ENCODE results near the gene FNDC1.

The FNDC1 gene

GRCh38 chr6:159212525-159213280 lies 43.5 kb downstream of the FNDC1 start:
- DNase-seq (ENCODE audit: low read depth) = no peak

GRCh38 chr6:159213405-159213804 lies 44.2 kb downstream of the FNDC1 start:
- no peak for DNase-seq (ENCODE audit: low read depth)

GRCh38 chr6:159214281-159214680 lies 45.1 kb downstream of the FNDC1 start:
- DNase-seq (ENCODE audit: low read depth) = no peak

GRCh38 chr6:159217595-159218275 lies 48.5 kb downstream of the FNDC1 start:
- DNase-seq (ENCODE audit: low read depth) = no peak

GRCh38 chr6:159220093-159220492 lies 50.9 kb downstream of the FNDC1 start:
- DNase-seq (ENCODE audit: low read depth) = no peak

- no peak for DNase-seq (ENCODE audit: low read depth)
These were observed 52.4 kb downstream of the FNDC1 start for GRCh38 chr6:159221486-159222170.

GRCh38 chr6:159224452-159224851 lies 55.3 kb downstream of the FNDC1 start:
- DNase-seq (ENCODE audit: low read depth) = no peak

GRCh38 chr6:159229651-159230051 lies 60.5 kb downstream of the FNDC1 start:
- no peak for DNase-seq (ENCODE audit: low read depth)

- no peak for DNase-seq (ENCODE audit: low read depth)
These were observed 63.0 kb downstream of the FNDC1 start for GRCh38 chr6:159232106-159232645.

- no peak for DNase-seq (ENCODE audit: low read depth)
These were observed 63.6 kb downstream of the FNDC1 start for GRCh38 chr6:159232751-159233150.

- DNase-seq (ENCODE audit: low read depth) = no peak
These were observed 64.3 kb downstream of the FNDC1 start for GRCh38 chr6:159233365-159234101.

GRCh38 chr6:159234102-159234553 lies 64.9 kb downstream of the FNDC1 start:
- DNase-seq (ENCODE audit: low read depth) = no peak

- DNase-seq (ENCODE audit: low read depth) = no peak
These were observed 69.8 kb downstream of the FNDC1 start for GRCh38 chr6:159238920-159239558.

- DNase-seq (ENCODE audit: low read depth) = no peak
These were observed 79.9 kb downstream of the FNDC1 start for GRCh38 chr6:159249128-159249527.

- DNase-seq (ENCODE audit: low read depth) = no peak
These were observed 80.6 kb downstream of the FNDC1 start for GRCh38 chr6:159249752-159250151.

- no peak for DNase-seq (ENCODE audit: low read depth)
These were observed 81.4 kb downstream of the FNDC1 start for GRCh38 chr6:159250633-159251032.

GRCh38 chr6:159252955-159253508 lies 83.8 kb downstream of the FNDC1 start:
- DNase-seq (ENCODE audit: low read depth) = no peak

GRCh38 chr6:159254186-159254585 lies 85.0 kb downstream of the FNDC1 start:
- DNase-seq (ENCODE audit: low read depth) = no peak

GRCh38 chr6:159255434-159255951 lies 86.3 kb downstream of the FNDC1 start:
- DNase-seq (ENCODE audit: low read depth) = no peak

- DNase-seq (ENCODE audit: low read depth) = no peak
These were observed 86.9 kb downstream of the FNDC1 start for GRCh38 chr6:159256128-159256527.

GRCh38 chr6:159257846-159258245 lies 88.6 kb downstream of the FNDC1 start:
- no peak for DNase-seq (ENCODE audit: low read depth)

Measured in stimulated activated CD8-positive, alpha-beta memory T cell treated with anti-CD3 and anti-CD28 coated beads, Interleukin-12 subunit alpha, Interleukin-12 subunit beta, amount 100 ng/mL, for 1 hour (primary cell).